GM23338 (cell line): ENCODE data around the gene IGF1R. TPM values are rescaled to one million over a fixed set of nuclear protein-coding genes. Genes with fewer than 3 reads are reported as not detected.

ENCODE experiments used
- ATAC-seq: fragments of 200-7000 bp; cut with Tn5 transposase; 3 replicates; pipeline ENCODE4 v1.9.1; 2020
- DNase-seq: peaks from one replicate; pipeline ENCODE4 v3.0.0-alpha.2; 2015; ENCODE audit warnings: low spot score
- H2AFZ ChIP-seq: fragments of 200-600 bp; sonication (generic); 2 replicates; pipeline ENCODE4 v1.8.0; 2016; ENCODE audit warnings: antibody characterized with exemption, mild to moderate bottlenecking, moderate library complexity
- H3F3A ChIP-seq: fragments of 200-600 bp; sonication (generic); replicated peaks from 2 replicates; pipeline ENCODE4 v1.8.0; 2017; ENCODE audit warnings: antibody characterized with exemption, mixed run types, low read depth
- H3K27ac ChIP-seq: fragments of 200-600 bp; sonication (generic); 2 replicates; pipeline ENCODE4 v1.6.1; 2016; ENCODE audit warnings: low read depth
- H3K27me3 ChIP-seq: fragments of 200-600 bp; sonication (generic); 2 replicates; pipeline ENCODE4 v1.8.0; 2016; ENCODE audit warnings: mild to moderate bottlenecking, mixed run types, moderate library complexity; ENCODE audit not compliant: insufficient read depth
- H3K36me3 ChIP-seq: fragments of 200-600 bp; sonication (generic); 2 replicates; pipeline ENCODE4 v1.8.0; 2016; ENCODE audit warnings: mild to moderate bottlenecking; ENCODE audit not compliant: insufficient read depth
- H3K4me1 ChIP-seq: fragments of 200-600 bp; sonication (generic); 2 replicates; pipeline ENCODE4 v1.8.0; 2016; ENCODE audit warnings: mild to moderate bottlenecking, moderate library complexity; ENCODE audit not compliant: insufficient read depth
- H3K4me2 ChIP-seq: fragments of 200-600 bp; sonication (generic); 2 replicates; pipeline ENCODE4 v1.7.1; 2017; ENCODE audit warnings: mixed run types
- H3K4me3 ChIP-seq: fragments of 200-600 bp; sonication (generic); 2 replicates; pipeline ENCODE4 v1.6.1; 2016; ENCODE audit warnings: mixed run types
- H3K79me2 ChIP-seq: fragments of 200-600 bp; sonication (generic); replicated peaks from 2 replicates; pipeline ENCODE4 v1.8.0; 2017; ENCODE audit warnings: mild to moderate bottlenecking; ENCODE audit not compliant: insufficient read depth
- H3K9me2 ChIP-seq: fragments of 200-600 bp; sonication (generic); 2 replicates; pipeline ENCODE4 v1.8.0; 2017; ENCODE audit not compliant: insufficient read depth
- H4K20me1 ChIP-seq: fragments of 200-600 bp; sonication (generic); replicated peaks from 2 replicates; pipeline ENCODE4 v1.8.0; 2017; ENCODE audit warnings: mild to moderate bottlenecking; ENCODE audit not compliant: insufficient read depth
- H3K27ac Mint-ChIP-seq: 2 replicates; pipeline ENCODE4 v1.8.0; 2020; ENCODE audit warnings: inconsistent platforms, mild to moderate bottlenecking, moderate library complexity, mixed read lengths
- H3K27me3 Mint-ChIP-seq: 3 replicates; pipeline ENCODE4 v1.8.0; 2022; ENCODE audit warnings: low read depth, mild to moderate bottlenecking, moderate library complexity, mixed read lengths, inconsistent platforms; ENCODE audit not compliant: insufficient read depth, poor library complexity
- H3K36me3 Mint-ChIP-seq: 3 replicates; pipeline ENCODE4 v1.8.0; 2021; ENCODE audit warnings: low read depth, mild to moderate bottlenecking, inconsistent platforms, moderate library complexity, mixed read lengths
- H3K4me1 Mint-ChIP-seq: 3 replicates; pipeline ENCODE4 v1.8.0; 2020; ENCODE audit warnings: mild to moderate bottlenecking, inconsistent platforms, mixed read lengths
- H3K4me3 Mint-ChIP-seq: 3 replicates; pipeline ENCODE4 v1.8.0; 2021; ENCODE audit warnings: moderate library complexity, mild to moderate bottlenecking, inconsistent platforms, mixed read lengths
- H3K9me3 Mint-ChIP-seq: 3 replicates; pipeline ENCODE4 v1.8.0; 2020; ENCODE audit warnings: moderate library complexity, mild to moderate bottlenecking, inconsistent platforms, mixed read lengths
- EZH2 ChIP-seq: fragments of 200-600 bp; sonication (generic); IDR thresholded peaks from one replicate; pipeline ENCODE4 v1.8.0; 2017; ENCODE audit warnings: antibody characterized with exemption, mild to moderate bottlenecking, low read depth; ENCODE audit not compliant: unreplicated experiment
- JUNB ChIP-seq: IDR thresholded peaks from one replicate; pipeline ENCODE4 v1.6.1; 2016; ENCODE audit warnings: antibody characterized with exemption; ENCODE audit not compliant: unreplicated experiment
- ZNF462 ChIP-seq: fragments of 250-450 bp; sonication (Bioruptor Pico); IDR thresholded peaks from 2 replicates; pipeline ENCODE4 v1.5.0; 2020; ENCODE audit warnings: mild to moderate bottlenecking, moderate library complexity
- polyA plus RNA-seq: library from polyadenylated mRNA; unstranded; fragments of >200 nt; fragmentation: Nextera tagmentation; extraction: Ambion mirVana; gene quantifications from 2 replicates; pipeline ENCODE4 v1.2.1, GENCODE V29; 2016
- total RNA-seq: library from RNA; depleted of rRNA; stranded (reverse); fragments of >200 nt; shearing (Covaris generic); gene quantifications from 2 replicates; pipeline ENCODE4 v1.2.3, GENCODE V29; 2014
- TF ChIP-seq, protein P1 (sequence below): IDR thresholded peaks from one replicate; pipeline ENCODE4 v1.6.1; 2018; ENCODE audit warnings: antibody characterized with exemption; ENCODE audit not compliant: unreplicated experiment

IGF1R gene
- total and polyA plus RNA-seq, 2 experiments from 2014 or later = 20.4 to 92.2 TPM

DNA sequence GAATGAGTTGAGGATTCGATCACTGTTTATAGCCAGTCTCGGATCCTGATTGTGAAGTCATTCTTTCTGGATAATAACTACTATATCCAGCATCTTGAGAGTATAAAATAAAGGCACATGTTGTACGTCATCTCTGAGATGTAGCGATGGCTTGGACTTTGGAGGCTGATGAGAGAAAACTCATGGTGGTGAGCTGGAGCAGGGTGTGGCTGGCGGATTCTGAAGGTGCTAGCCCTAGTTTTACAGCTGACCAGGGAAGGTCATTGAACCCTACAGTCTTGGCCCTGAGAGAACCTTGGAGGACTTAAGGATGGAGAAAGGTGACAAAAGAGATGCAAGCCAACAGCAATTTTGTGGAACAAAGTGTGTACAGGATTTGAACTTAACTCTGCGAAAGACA lies 153.8 kb downstream of the IGF1R start:
- no peak overlapping the region for H3K27ac ChIP-seq
- Mint-ChIP-seq H3K27me3 (peaks cover 8% of the 10 kb centered on the region), H3K4me1 (peaks cover 77% of the 10 kb centered on the region), H3K9me3 (no peaks in the 10 kb centered on the region), H3K27ac (peak overlapping the region; percentile 61), H3K4me3 (no peak overlapping the region; the same call in 2 of the 3 replicates), H3K36me3 (no peaks in the 10 kb centered on the region)
- DNase-seq (no peak), ATAC-seq (no peak)
- H4K20me1 ChIP-seq = peaks cover 63% of the 10 kb centered on the region
- TF ChIP-seq ZNF462 (CRISPR knock-in tag) (no peak), EZH2 (no peak), JUNB (no peak)
- TF ChIP-seq, protein P1, sequence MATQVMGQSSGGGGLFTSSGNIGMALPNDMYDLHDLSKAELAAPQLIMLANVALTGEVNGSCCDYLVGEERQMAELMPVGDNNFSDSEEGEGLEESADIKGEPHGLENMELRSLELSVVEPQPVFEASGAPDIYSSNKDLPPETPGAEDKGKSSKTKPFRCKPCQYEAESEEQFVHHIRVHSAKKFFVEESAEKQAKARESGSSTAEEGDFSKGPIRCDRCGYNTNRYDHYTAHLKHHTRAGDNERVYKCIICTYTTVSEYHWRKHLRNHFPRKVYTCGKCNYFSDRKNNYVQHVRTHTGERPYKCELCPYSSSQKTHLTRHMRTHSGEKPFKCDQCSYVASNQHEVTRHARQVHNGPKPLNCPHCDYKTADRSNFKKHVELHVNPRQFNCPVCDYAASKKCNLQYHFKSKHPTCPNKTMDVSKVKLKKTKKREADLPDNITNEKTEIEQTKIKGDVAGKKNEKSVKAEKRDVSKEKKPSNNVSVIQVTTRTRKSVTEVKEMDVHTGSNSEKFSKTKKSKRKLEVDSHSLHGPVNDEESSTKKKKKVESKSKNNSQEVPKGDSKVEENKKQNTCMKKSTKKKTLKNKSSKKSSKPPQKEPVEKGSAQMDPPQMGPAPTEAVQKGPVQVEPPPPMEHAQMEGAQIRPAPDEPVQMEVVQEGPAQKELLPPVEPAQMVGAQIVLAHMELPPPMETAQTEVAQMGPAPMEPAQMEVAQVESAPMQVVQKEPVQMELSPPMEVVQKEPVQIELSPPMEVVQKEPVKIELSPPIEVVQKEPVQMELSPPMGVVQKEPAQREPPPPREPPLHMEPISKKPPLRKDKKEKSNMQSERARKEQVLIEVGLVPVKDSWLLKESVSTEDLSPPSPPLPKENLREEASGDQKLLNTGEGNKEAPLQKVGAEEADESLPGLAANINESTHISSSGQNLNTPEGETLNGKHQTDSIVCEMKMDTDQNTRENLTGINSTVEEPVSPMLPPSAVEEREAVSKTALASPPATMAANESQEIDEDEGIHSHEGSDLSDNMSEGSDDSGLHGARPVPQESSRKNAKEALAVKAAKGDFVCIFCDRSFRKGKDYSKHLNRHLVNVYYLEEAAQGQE = no peak
- H3K9me2 ChIP-seq = no peaks in the 10 kb centered on the region
- no peak overlapping the region for H2AFZ ChIP-seq
- no peaks in the 10 kb centered on the region for H3K36me3 ChIP-seq
- H3K4me1 ChIP-seq = peaks cover 78% of the 10 kb centered on the region
- H3K79me2 ChIP-seq = peaks cover 95% of the 10 kb centered on the region
- no peaks in the 10 kb centered on the region for H3K27me3 ChIP-seq
- H3F3A ChIP-seq = peaks cover 14% of the 10 kb centered on the region; the same call in 1 of the 2 replicates
- peak overlapping the region; percentile 77 for H3K4me2 ChIP-seq
- H3K4me3 ChIP-seq = no peak overlapping the region
